GM12892 (cell line): ENCODE results near the gene LRRC56.

Experiments used
- POLR2A ChIP-seq: IDR thresholded peaks from 2 replicates; pipeline ENCODE4 v1.6.1; 2011; ENCODE audit warnings: low read depth, low read length, control low read depth
- POLR2AphosphoS5 ChIP-seq: IDR thresholded peaks from 2 replicates; pipeline ENCODE4 v1.6.1; 2011; ENCODE audit warnings: low read depth, low read length, control low read depth
- TAF1 ChIP-seq: IDR thresholded peaks from 2 replicates; pipeline ENCODE4 v1.6.1; 2011; ENCODE audit warnings: low read depth, mild to moderate bottlenecking, control low read depth, low read length, borderline replicate concordance

DNA sequence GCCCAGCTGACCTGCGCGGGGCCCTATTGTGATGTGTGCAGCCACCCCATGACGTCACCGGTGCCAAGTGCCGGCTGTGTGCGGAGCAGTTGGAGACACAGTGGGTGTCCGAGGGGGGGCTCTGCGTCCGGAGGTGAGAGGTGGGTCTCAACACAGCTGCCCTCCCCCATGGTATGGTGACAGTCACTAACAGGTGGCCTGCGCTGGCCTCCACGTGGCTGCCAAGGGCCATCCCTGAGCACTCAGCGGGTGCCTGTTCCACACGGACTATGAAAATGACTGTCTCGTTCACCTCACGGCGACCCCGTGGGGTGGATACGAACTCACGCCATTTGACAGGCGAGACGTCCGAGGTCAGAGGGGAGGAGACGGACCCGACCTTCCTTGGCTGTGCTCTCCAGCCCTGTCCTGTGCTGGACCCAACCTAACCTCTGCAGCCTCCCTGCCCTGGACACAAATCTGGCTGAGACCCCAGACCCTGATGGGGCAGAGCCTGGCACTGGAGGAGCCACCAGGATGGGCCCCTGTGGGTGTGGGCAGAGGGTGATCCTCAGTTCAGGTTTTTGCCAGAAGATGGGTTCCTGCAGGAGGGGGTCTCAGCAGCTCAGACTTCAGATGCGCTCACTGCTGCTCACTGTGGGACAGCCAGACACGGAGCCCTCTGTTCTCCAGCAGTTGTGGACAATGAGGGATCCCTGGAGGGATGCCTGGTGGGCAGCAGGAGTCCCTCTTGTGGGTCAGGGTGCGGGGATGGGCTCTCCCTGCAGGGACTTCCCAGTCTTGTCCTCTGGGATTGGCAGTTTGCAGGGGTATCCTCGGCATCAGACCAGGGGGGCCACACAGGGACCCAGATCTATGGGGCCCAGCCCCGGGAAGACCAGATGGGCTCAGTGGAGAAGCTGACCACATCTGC is 8.3 kb upstream of the LRRC56 start:
- TF ChIP-seq POLR2A (no peak), TAF1 (no peak), POLR2AphosphoS5 (no peak)
